OCI-LY1 (cell line): ENCODE measurements around the gene TAS2R40.

ENCODE experiments used
- H2AFZ ChIP-seq: fragments of 200-600 bp; sonication (generic), shearing (Covaris generic); 2 replicates; pipeline ENCODE4 v1.6.0; 2014; ENCODE audit warnings: antibody characterized with exemption, mild to moderate bottlenecking, low read length
- H3F3A ChIP-seq: fragments of 200-600 bp; sonication (generic), shearing (Covaris generic); 2 replicates; pipeline ENCODE4 v1.6.0; 2014; ENCODE audit warnings: mild to moderate bottlenecking, antibody characterized with exemption, low read length, moderate library complexity; ENCODE audit not compliant: insufficient read depth
- H3K27ac ChIP-seq: fragments of 200-600 bp; sonication (generic); 2 replicates; pipeline ENCODE4 v1.5.1; 2014; ENCODE audit warnings: low read length, mixed run types, mild to moderate bottlenecking, low read depth; ENCODE audit not compliant: poor library complexity, severe bottlenecking
- H3K27me3 ChIP-seq: fragments of 200-600 bp; sonication (generic); 2 replicates; pipeline ENCODE4 v1.6.0; 2014; ENCODE audit warnings: antibody characterized with exemption, mild to moderate bottlenecking, low read length, moderate library complexity; ENCODE audit not compliant: insufficient read depth
- H3K36me3 ChIP-seq: fragments of 200-600 bp; sonication (generic); 2 replicates; pipeline ENCODE4 v1.6.1; 2014; ENCODE audit warnings: mild to moderate bottlenecking, antibody characterized with exemption, low read length, moderate library complexity, mixed read lengths; ENCODE audit not compliant: insufficient read depth
- H3K4me1 ChIP-seq: fragments of 200-600 bp; sonication (generic); 2 replicates; pipeline ENCODE4 v1.5.1; 2014; ENCODE audit warnings: mild to moderate bottlenecking, low read length, moderate library complexity; ENCODE audit not compliant: insufficient read depth, severe bottlenecking
- H3K4me2 ChIP-seq: fragments of 200-600 bp; sonication (generic), shearing (Covaris generic); 2 replicates; pipeline ENCODE4 v1.6.1; 2014; ENCODE audit warnings: low read length
- H3K4me3 ChIP-seq: fragments of 200-600 bp; sonication (generic); 2 replicates; pipeline ENCODE4 v1.5.1; 2014; ENCODE audit warnings: low read length, low read depth, mild to moderate bottlenecking, mixed read lengths; ENCODE audit not compliant: poor library complexity, severe bottlenecking
- H3K79me2 ChIP-seq: fragments of 200-600 bp; shearing (Covaris generic); 2 replicates; pipeline ENCODE4 v1.6.1; 2016; ENCODE audit warnings: mixed run types, low read length, mixed read lengths; ENCODE audit not compliant: insufficient read depth
- H3K9ac ChIP-seq: fragments of 200-600 bp; sonication (generic), shearing (Covaris generic); 2 replicates; pipeline ENCODE4 v1.6.1; 2014; ENCODE audit warnings: mild to moderate bottlenecking, low read length, mixed read lengths
- H3K9me2 ChIP-seq: fragments of 200-600 bp; sonication (generic), shearing (Covaris generic); 2 replicates; pipeline ENCODE4 v1.6.1; 2014; ENCODE audit warnings: low read depth, mild to moderate bottlenecking, low read length, mixed read lengths
- H3K9me3 ChIP-seq: fragments of 200-600 bp; shearing (Covaris generic); 2 replicates; pipeline ENCODE4 v1.6.1; 2014; ENCODE audit warnings: low read length, mixed read lengths
- H4K20me1 ChIP-seq: fragments of 200-600 bp; sonication (generic), shearing (Covaris generic); 2 replicates; pipeline ENCODE4 v1.6.0; 2016; ENCODE audit warnings: mild to moderate bottlenecking, low read length; ENCODE audit not compliant: insufficient read depth
- EZH2 ChIP-seq: fragments of 200-600 bp; sonication (generic), shearing (Covaris generic); IDR thresholded peaks from 2 replicates; pipeline ENCODE4 v1.8.0; 2017; ENCODE audit warnings: borderline replicate concordance, mixed run types, mild to moderate bottlenecking, antibody characterized with exemption, low read length, moderate library complexity, mixed read lengths
- TF ChIP-seq, protein P1 (sequence below): fragments of 200-600 bp; sonication (generic), shearing (Covaris generic); IDR thresholded peaks from 2 replicates; pipeline ENCODE4 v1.5.1; 2017; ENCODE audit warnings: mild to moderate bottlenecking, antibody characterized with exemption, low read length, moderate library complexity, mixed read lengths

TAS2R40 gene

DNA sequence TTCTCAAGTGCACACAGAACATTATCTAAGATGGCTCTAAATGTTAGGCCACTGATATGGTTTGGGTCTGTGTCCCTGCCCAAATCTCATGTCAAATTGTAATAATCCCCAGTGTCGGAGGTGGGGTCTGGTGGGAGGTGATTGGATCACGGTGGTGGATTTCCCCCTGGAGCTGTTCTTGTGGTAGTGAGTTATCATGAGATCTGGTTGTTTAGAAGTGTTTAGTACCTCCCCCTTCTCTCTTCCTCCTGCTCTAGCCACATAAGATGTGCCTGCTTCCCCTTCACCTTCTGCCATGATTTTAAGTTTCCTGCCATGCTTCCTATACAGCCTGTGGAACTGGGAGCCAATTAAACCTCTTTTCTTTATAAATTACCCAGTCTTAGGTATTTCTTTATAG lies 30.2 kb downstream of the TAS2R40 start:
- Histone ChIP-seq H2AFZ (no peak overlapping the region), H3F3A (no peaks in the 10 kb centered on the region), H3K9ac (no peak overlapping the region), H3K9me3 (0 out of 2 replicates have a peak, but pooled peaks cover 4% of the 10 kb centered on the region), H3K27me3 (no peaks in the 10 kb centered on the region), H3K4me3 (no peak overlapping the region), H3K36me3 (no peaks in the 10 kb centered on the region), H4K20me1 (no peaks in the 10 kb centered on the region), H3K79me2 (no peaks in the 10 kb centered on the region), H3K9me2 (no peaks in the 10 kb centered on the region), H3K4me1 (no peaks in the 10 kb centered on the region), H3K27ac (no peak overlapping the region), H3K4me2 (no peak overlapping the region)
- TF ChIP-seq, protein P1, sequence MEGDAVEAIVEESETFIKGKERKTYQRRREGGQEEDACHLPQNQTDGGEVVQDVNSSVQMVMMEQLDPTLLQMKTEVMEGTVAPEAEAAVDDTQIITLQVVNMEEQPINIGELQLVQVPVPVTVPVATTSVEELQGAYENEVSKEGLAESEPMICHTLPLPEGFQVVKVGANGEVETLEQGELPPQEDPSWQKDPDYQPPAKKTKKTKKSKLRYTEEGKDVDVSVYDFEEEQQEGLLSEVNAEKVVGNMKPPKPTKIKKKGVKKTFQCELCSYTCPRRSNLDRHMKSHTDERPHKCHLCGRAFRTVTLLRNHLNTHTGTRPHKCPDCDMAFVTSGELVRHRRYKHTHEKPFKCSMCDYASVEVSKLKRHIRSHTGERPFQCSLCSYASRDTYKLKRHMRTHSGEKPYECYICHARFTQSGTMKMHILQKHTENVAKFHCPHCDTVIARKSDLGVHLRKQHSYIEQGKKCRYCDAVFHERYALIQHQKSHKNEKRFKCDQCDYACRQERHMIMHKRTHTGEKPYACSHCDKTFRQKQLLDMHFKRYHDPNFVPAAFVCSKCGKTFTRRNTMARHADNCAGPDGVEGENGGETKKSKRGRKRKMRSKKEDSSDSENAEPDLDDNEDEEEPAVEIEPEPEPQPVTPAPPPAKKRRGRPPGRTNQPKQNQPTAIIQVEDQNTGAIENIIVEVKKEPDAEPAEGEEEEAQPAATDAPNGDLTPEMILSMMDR = no peak
- TF ChIP-seq EZH2 = no peak

DNA sequence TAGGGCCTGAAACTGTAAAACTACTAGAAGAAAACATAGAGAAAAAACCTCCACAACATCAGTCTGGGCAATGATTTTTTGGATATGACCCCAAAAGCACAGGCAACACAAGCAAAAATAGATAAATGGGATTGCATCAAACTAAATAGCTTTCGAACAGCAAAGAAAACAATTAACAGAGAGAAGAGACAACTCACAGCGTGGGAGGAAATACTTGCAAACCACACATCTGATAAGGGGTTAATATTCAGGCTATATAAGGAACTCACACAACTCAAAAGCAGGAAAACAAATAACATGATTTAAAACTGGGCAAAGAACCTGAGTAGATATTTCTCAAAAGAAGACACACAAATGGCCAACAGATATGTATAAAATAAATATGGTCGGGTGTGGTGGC lies 33.7 kb downstream of the TAS2R40 start:
- Histone ChIP-seq H2AFZ (no peak overlapping the region), H3K4me2 (no peak overlapping the region), H3K9me2 (no peaks in the 10 kb centered on the region), H3F3A (no peaks in the 10 kb centered on the region), H3K36me3 (no peaks in the 10 kb centered on the region), H3K9me3 (no peaks in the 10 kb centered on the region), H3K4me3 (no peak overlapping the region), H3K4me1 (no peaks in the 10 kb centered on the region), H3K9ac (no peak overlapping the region), H3K79me2 (no peaks in the 10 kb centered on the region), H4K20me1 (no peaks in the 10 kb centered on the region), H3K27ac (no peak overlapping the region), H3K27me3 (no peaks in the 10 kb centered on the region)
- TF ChIP-seq, protein P1 = no peak
- no peak for TF ChIP-seq EZH2

DNA sequence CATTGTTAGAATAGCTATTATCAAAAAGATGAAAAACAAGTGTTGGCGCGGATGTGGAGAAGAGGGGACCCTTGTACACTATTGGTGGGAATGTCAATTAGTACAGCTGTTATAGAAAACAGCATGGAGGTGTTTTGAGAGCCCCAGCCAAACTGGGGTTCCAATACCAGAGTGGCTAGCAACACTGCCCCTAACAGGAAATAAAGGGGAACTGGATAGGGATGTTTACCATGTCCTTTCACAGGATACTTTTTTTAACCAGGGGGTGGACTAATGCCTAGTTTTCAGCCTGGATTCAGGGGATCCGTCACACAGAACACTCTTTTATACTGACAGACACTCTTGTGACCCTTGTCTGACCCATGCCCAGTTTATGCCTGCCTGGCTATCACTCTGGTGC lies 34.5 kb downstream of the TAS2R40 start:
- Histone ChIP-seq H3K27me3 (no peaks in the 10 kb centered on the region), H3K36me3 (no peaks in the 10 kb centered on the region), H3K79me2 (no peaks in the 10 kb centered on the region), H3K4me3 (no peak overlapping the region), H3K4me1 (no peaks in the 10 kb centered on the region), H2AFZ (no peak overlapping the region), H3K4me2 (no peak overlapping the region), H3K9ac (no peak overlapping the region), H3K27ac (no peak overlapping the region), H3F3A (no peaks in the 10 kb centered on the region), H3K9me3 (no peaks in the 10 kb centered on the region), H3K9me2 (no peaks in the 10 kb centered on the region), H4K20me1 (no peaks in the 10 kb centered on the region)
- TF ChIP-seq, protein P1 = 0 out of 2 replicates have a peak, but pooled peaks have one; percentile 5
- TF ChIP-seq EZH2 = no peak
